Measurements from ENCODE around the gene ERCC4.

- TF ChIP-seq CTCF (conservative IDR thresholded peaks at IDR 0.05) (no peak), ZFX (IDR thresholded peaks at IDR 0.05) (no peak)
Measured at GRCh38 chr16:13904179-13904691, 15.7 kb upstream of the ERCC4 start.
